Measurements from ENCODE around the gene ZNF710. TPM values are rescaled to one million over a fixed set of nuclear protein-coding genes. Genes with fewer than 3 reads are reported as not detected.

The ZNF710 gene
- polyA plus RNA-seq, 1 of the 3 experiments (the other 2 are of a cell fraction) = 2.7 TPM

- CTCF ChIA-PET = interaction anchor here (0.8 to 1.8 kb wide), 2 partner anchors 18 to 39 kb away, joined by 3 to 6 read pairs; no protein-coding TSS in a partner anchor
- Histone ChIP-seq H3K9me3 (no peaks in the 10 kb centered on the region), H3K36me3 (replicated peaks in 1 of 2; ENCODE audit: control insufficient read depth in 1 of 2, insufficient read depth in 2 of 2, low read length in 1 of 2) (peaks cover 0 to 5% of the 10 kb centered on the region in 2 experiments), H3F3A (replicated peaks; ENCODE audit: insufficient read depth) (no peaks in the 10 kb centered on the region), H2AFZ (ENCODE audit: low read depth) (no peak overlapping the region), H3K79me2 (ENCODE audit: insufficient read depth) (no peaks in the 10 kb centered on the region; the same call in 1 of the 2 replicates), H3K4me1 (ENCODE audit: control insufficient read depth in 1 of 2, insufficient read depth in 2 of 2, low read depth in 1 of 2, low read length in 1 of 2) (peaks cover 11 to 12% of the 10 kb centered on the region in 2 experiments; a peak in 3 of 4 replicates), H3K9ac (no peak overlapping the region), H3K4me3 (ENCODE audit: low read depth in 2 of 2, low read length in 1 of 2) (no peak overlapping the region), H3K9me2 (no peaks in the 10 kb centered on the region), H4K20me1 (ENCODE audit: insufficient read depth) (no peaks in the 10 kb centered on the region), H3K27me3 (ENCODE audit: insufficient read depth) (no peaks in the 10 kb centered on the region), H3K4me2 (no peak overlapping the region), H3K27ac (ENCODE audit: low read depth in 2 of 2, low read length in 1 of 2) (no peak overlapping the region)
- no peak for DNase-seq
- no peak for TF ChIP-seq CTCF (IDR thresholded peaks at IDR 0.05)
- no peak for TF ChIP-seq TCF12 (IDR thresholded peaks at IDR 0.05)
- no peak for TF ChIP-seq ZBTB33 (IDR thresholded peaks at IDR 0.05; ENCODE audit: borderline replicate concordance, low read depth)
- no peak for TF ChIP-seq MXI1 (IDR thresholded peaks at IDR 0.05; ENCODE audit: low read depth, low read length)
- no peak for TF ChIP-seq USF2 (IDR thresholded peaks at IDR 0.05; ENCODE audit: borderline replicate concordance, low read depth, low read length)
- no peak for TF ChIP-seq POLR2AphosphoS5 (IDR thresholded peaks at IDR 0.05; ENCODE audit: low read depth, low read length)
- TF ChIP-seq USF1 (IDR thresholded peaks at IDR 0.05; ENCODE audit: borderline replicate concordance, low read depth) = no peak
- TF ChIP-seq ELF1 (IDR thresholded peaks at IDR 0.05) = no peak
- no peak for TF ChIP-seq EP300 (IDR thresholded peaks at IDR 0.05; ENCODE audit: borderline replicate concordance in 1 of 2, low read depth in 1 of 2, low read length in 1 of 2)
- no peak for TF ChIP-seq SMC3 (IDR thresholded peaks at IDR 0.05; ENCODE audit: low read depth, low read length)
- no peak for TF ChIP-seq TAF1 (IDR thresholded peaks at IDR 0.05; ENCODE audit: borderline replicate concordance, low read depth, low read length)
- TF ChIP-seq RXRA (IDR thresholded peaks at IDR 0.05; ENCODE audit: borderline replicate concordance, low read depth) = no peak
- no peak for TF ChIP-seq YY1 (IDR thresholded peaks at IDR 0.05; ENCODE audit: low read depth)
- no peak for TF ChIP-seq GATA2 (CRISPR knock-in tag; IDR thresholded peaks at IDR 0.05)
- TF ChIP-seq JUND (IDR thresholded peaks at IDR 0.05) = no peak
- TF ChIP-seq TEAD4 (IDR thresholded peaks at IDR 0.05; ENCODE audit: borderline replicate concordance, insufficient read depth) = no peak
- no peak for TF ChIP-seq FOXM1 (IDR thresholded peaks at IDR 0.05; ENCODE audit: low read depth)
- no peak for TF ChIP-seq RCOR1 (IDR thresholded peaks at IDR 0.05; ENCODE audit: low read length)
- TF ChIP-seq SIN3A (IDR thresholded peaks at IDR 0.05; ENCODE audit: borderline replicate concordance, low read depth, low read length) = no peak
- POLR2A ChIA-PET = no interaction called here
- 81% methylated on average over 8 of the region's 8 CpGs for WGBS (ENCODE audit: low lambda C conversion rate)
Measured at GRCh38 chr15:90031231-90031791, 30.2 kb downstream of the ZNF710 start.
